ENCODE measurements around the gene LHFPL2.

GRCh38 chr5:78598973-78599372 lies 49.6 kb downstream of the LHFPL2 start:
- TF ChIP-seq CTCF (IDR thresholded peaks at IDR 0.05; ENCODE audit: low read depth, low read length, poor library complexity, severe bottlenecking) (no peak), EZH2phosphoT487 (IDR thresholded peaks at IDR 0.05; ENCODE audit: borderline replicate concordance, low read length) (no peak)
